DND-41 (cell line): ENCODE data around the gene LSS.

Experiments
- ATAC-seq: fragments of 200-7000 bp; cut with Tn5 transposase; 3 replicates; pipeline ENCODE4 v1.9.1; 2021; ENCODE audit warnings: low read depth; ENCODE audit not compliant: insufficient read depth
- DNase-seq: peaks from one replicate; pipeline ENCODE4 v3.0.0-alpha.2; 2020
- H2AFZ ChIP-seq: 2 replicates; pipeline ENCODE4 v1.6.0; 2012; ENCODE audit warnings: low read depth, low read length
- H3K27ac ChIP-seq: 2 replicates; pipeline ENCODE4 v1.5.1; 2012; ENCODE audit warnings: low read length, inconsistent platforms
- H3K27me3 ChIP-seq: fragments of 200-600 bp; sonication (generic); 2 replicates; pipeline ENCODE4 v1.6.0; 2012; ENCODE audit warnings: low read length, mild to moderate bottlenecking, inconsistent platforms; ENCODE audit not compliant: insufficient read depth, poor library complexity
- H3K36me3 ChIP-seq: 2 replicates; pipeline ENCODE4 v1.5.1; 2012; ENCODE audit warnings: low read length, inconsistent platforms; ENCODE audit not compliant: insufficient read depth
- H3K4me1 ChIP-seq: 2 replicates; pipeline ENCODE4 v1.5.1; 2012; ENCODE audit warnings: mild to moderate bottlenecking, low read length; ENCODE audit not compliant: insufficient read depth
- H3K4me2 ChIP-seq: 2 replicates; pipeline ENCODE4 v1.6.0; 2012; ENCODE audit warnings: mild to moderate bottlenecking, moderate library complexity, low read length, inconsistent platforms; ENCODE audit not compliant: insufficient read depth
- H3K4me3 ChIP-seq, 2 experiments: fragments of 200-600 bp in 1 of 2; shearing (Covaris generic) in 1 of 2; 2 replicates each; pipeline ENCODE4 v1.5.1; 2012 to 2016; ENCODE audit warnings: inconsistent platforms in 2 of 2, low read length in 2 of 2, mild to moderate bottlenecking in 2 of 2, low read depth in 1 of 2, moderate library complexity in 1 of 2
- H3K79me2 ChIP-seq: 2 replicates; pipeline ENCODE4 v1.6.0; 2012; ENCODE audit warnings: low read length, inconsistent platforms; ENCODE audit not compliant: insufficient read depth
- H3K9ac ChIP-seq: 2 replicates; pipeline ENCODE4 v1.6.0; 2012; ENCODE audit warnings: low read depth, mild to moderate bottlenecking, inconsistent platforms, low read length, moderate library complexity
- H3K9me3 ChIP-seq: 2 replicates; pipeline ENCODE4 v1.5.1; 2012; ENCODE audit warnings: low read length, moderate library complexity, mild to moderate bottlenecking, inconsistent platforms; ENCODE audit not compliant: insufficient read depth, severe bottlenecking
- H4K20me1 ChIP-seq: 2 replicates; pipeline ENCODE4 v1.6.0; 2012; ENCODE audit warnings: low read length; ENCODE audit not compliant: insufficient read depth
- CTCF ChIP-seq: IDR thresholded peaks from 2 replicates; pipeline ENCODE4 v1.5.1; 2012; ENCODE audit warnings: borderline replicate concordance, low read length, moderate library complexity, mild to moderate bottlenecking; ENCODE audit not compliant: poor library complexity, severe bottlenecking; ENCODE audit errors: extremely low read depth
- EZH2 ChIP-seq: IDR thresholded peaks from 3 replicates; pipeline ENCODE4 v1.6.1; 2012; ENCODE audit warnings: borderline replicate concordance, low read depth, mild to moderate bottlenecking, moderate library complexity, low read length, inconsistent platforms; ENCODE audit not compliant: severe bottlenecking

LSS gene

DNA sequence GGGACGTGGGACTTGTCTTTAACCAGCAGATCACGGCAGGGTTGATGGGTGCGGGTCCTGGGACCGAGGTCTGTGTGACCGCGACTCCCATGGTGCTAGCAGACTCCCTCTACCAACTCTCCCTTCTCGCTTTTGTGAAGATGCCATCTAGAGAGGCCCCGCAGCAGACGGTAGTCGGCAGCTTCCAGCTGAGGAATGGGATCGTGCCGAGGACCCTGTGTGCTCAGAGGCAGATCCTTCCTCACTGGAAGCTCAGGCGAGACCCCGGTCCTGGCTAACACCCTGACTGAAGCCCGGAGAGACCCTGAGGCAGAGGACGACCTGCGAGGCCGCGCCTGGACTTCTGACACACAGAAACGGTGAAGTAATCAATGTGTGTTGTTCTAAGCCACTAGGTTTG, 31.8 kb downstream of the LSS start:
- ATAC-seq = no peak
- peaks cover 10% of the 10 kb centered on the region for H4K20me1 ChIP-seq
- H3K9me3 ChIP-seq = no peaks in the 10 kb centered on the region
- H3K4me3 ChIP-seq = no peak overlapping the region
- no peak overlapping the region for H2AFZ ChIP-seq
- no peak overlapping the region for H3K4me2 ChIP-seq
- H3K79me2 ChIP-seq = no peaks in the 10 kb centered on the region
- no peak for TF ChIP-seq CTCF
- TF ChIP-seq EZH2 = no peak
- H3K36me3 ChIP-seq = peaks cover 85% of the 10 kb centered on the region
- H3K27ac ChIP-seq = no peak overlapping the region
- H3K9ac ChIP-seq = no peak overlapping the region
- H3K4me1 ChIP-seq = no peaks in the 10 kb centered on the region
- DNase-seq = no peak
- no peaks in the 10 kb centered on the region for H3K27me3 ChIP-seq

DNA sequence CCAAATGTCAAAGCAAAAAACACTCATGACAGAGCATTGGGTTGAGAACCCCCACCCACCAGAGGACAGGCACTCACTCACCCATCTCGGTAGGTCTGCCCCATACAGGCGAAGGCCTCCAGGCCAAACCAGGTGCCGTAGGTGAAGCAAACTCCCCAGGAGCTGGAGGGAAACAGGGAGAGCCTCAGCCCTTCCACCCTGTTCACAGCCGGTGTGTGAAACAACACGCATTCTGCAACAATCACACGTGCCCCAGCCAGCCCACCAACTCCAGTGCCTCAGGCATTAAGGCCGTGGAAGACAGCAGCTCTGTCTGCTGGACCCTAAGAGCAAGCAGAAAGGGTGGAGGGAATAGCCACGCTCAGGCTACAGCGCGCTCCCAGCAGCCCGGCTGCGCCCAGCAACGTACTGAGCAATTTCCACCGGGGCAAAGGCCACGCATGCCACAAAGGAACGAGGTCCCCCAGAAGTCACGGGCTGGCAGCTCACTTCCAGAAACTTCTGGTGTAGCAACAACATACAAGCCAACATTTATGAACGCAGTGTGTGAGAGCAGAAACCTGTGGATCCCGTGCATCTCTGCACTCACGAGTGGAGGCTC, 32.9 kb downstream of the LSS start:
- H4K20me1 ChIP-seq = peaks cover 10% of the 10 kb centered on the region
- no peaks in the 10 kb centered on the region for H3K9me3 ChIP-seq
- no peak overlapping the region for H3K9ac ChIP-seq
- DNase-seq (no peak), ATAC-seq (no peak)
- H3K4me1 ChIP-seq = no peaks in the 10 kb centered on the region
- H3K36me3 ChIP-seq = peaks cover 92% of the 10 kb centered on the region
- H3K27ac ChIP-seq = no peak overlapping the region
- TF ChIP-seq CTCF (no peak), EZH2 (no peak)
- no peaks in the 10 kb centered on the region for H3K27me3 ChIP-seq
- H3K79me2 ChIP-seq = no peaks in the 10 kb centered on the region
- H2AFZ ChIP-seq = no peak overlapping the region
- H3K4me2 ChIP-seq = no peak overlapping the region
- no peak overlapping the region for H3K4me3 ChIP-seq

- H2AFZ ChIP-seq = no peak overlapping the region
- peaks cover 92% of the 10 kb centered on the region for H3K36me3 ChIP-seq
- no peaks in the 10 kb centered on the region for H3K9me3 ChIP-seq
- H3K79me2 ChIP-seq = no peaks in the 10 kb centered on the region
- peaks cover 10% of the 10 kb centered on the region for H4K20me1 ChIP-seq
- TF ChIP-seq EZH2 = no peak
- no peak overlapping the region for H3K4me3 ChIP-seq
- no peaks in the 10 kb centered on the region for H3K27me3 ChIP-seq
- H3K9ac ChIP-seq = no peak overlapping the region
- DNase-seq = no peak
- no peaks in the 10 kb centered on the region for H3K4me1 ChIP-seq
- no peak for ATAC-seq
- no peak overlapping the region for H3K27ac ChIP-seq
- no peak overlapping the region for H3K4me2 ChIP-seq
Observed at GRCh38 chr21:46194374-46195334, 33.9 kb downstream of the LSS start.

DNA sequence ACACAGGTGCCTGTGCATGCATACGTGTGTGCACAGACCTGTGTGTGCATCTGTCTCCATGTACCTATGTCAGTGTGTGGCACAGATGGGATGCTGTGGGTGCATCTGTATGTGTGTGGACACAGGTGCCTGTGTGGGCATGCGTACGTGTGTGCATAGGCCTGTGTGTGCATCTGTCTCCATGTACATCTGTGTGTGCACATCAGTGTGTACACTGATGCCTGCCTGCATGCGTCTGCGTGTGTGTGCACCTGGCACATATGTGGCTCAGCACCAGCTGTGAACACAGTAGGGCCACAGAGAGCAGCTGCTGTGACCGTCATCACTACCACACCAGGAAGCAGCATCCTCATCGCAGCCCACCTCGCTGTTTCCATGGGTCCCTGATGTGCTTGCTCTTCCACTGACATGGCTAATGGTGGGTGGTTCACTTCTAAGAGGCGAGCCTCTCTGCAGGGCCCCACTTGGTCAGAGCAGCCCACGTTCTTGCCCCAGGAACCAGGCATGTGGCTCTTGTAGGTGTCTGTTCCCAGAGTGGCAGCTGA, 34.7 kb downstream of the LSS start:
- Histone ChIP-seq H3K4me2 (no peak overlapping the region), H3K27ac (no peak overlapping the region), H3K79me2 (no peaks in the 10 kb centered on the region), H4K20me1 (peaks cover 7% of the 10 kb centered on the region; the same call in 1 of the 2 replicates), H3K36me3 (peaks cover 89% of the 10 kb centered on the region), H3K9ac (no peak overlapping the region), H2AFZ (no peak overlapping the region), H3K9me3 (no peaks in the 10 kb centered on the region), H3K4me3 (no peak overlapping the region), H3K4me1 (no peaks in the 10 kb centered on the region), H3K27me3 (no peaks in the 10 kb centered on the region)
- TF ChIP-seq EZH2 = no peak
- no peak for TF ChIP-seq CTCF
- no peak for DNase-seq
- no peak for ATAC-seq
